H9 (cell line): ENCODE measurements around the gene TACC2. TPM values are rescaled to one million over a fixed set of nuclear protein-coding genes. Genes with fewer than 3 reads are reported as not detected.

Experiments
- DNase-seq: peaks from one replicate; pipeline ENCODE4 v3.0.0-alpha.2; 2017
- H2AFZ ChIP-seq: one replicate; pipeline ENCODE4 v1.6.1; 2013; ENCODE audit warnings: mild to moderate bottlenecking, low read length, control low read depth, moderate library complexity
- H2AK5ac ChIP-seq: 2 replicates; pipeline ENCODE4 v1.6.1; 2013; ENCODE audit warnings: low read length, control low read depth, mixed read lengths; ENCODE audit not compliant: insufficient read length
- H2BK120ac ChIP-seq: one replicate; pipeline ENCODE4 v1.6.1; 2013; ENCODE audit warnings: low read depth, mild to moderate bottlenecking, low read length, control low read depth, inconsistent platforms; ENCODE audit not compliant: poor library complexity, severe bottlenecking
- H2BK12ac ChIP-seq: 2 replicates; pipeline ENCODE4 v1.6.1; 2013; ENCODE audit warnings: low read length, control low read depth, mixed read lengths, low read depth; ENCODE audit not compliant: insufficient read length
- H2BK15ac ChIP-seq: 2 replicates; pipeline ENCODE4 v1.6.1; 2013; ENCODE audit warnings: low read depth, low read length, control low read depth
- H2BK20ac ChIP-seq: one replicate; pipeline ENCODE4 v1.6.1; 2013; ENCODE audit warnings: low read depth, mild to moderate bottlenecking, low read length, control low read depth, inconsistent platforms; ENCODE audit not compliant: poor library complexity, severe bottlenecking
- H2BK5ac ChIP-seq: 2 replicates; pipeline ENCODE4 v1.6.1; 2013; ENCODE audit warnings: low read length, control low read depth, mixed read lengths; ENCODE audit not compliant: insufficient read length
- H3K14ac ChIP-seq: 2 replicates; pipeline ENCODE4 v1.6.1; 2013; ENCODE audit warnings: low read length, control low read depth; ENCODE audit not compliant: insufficient read depth
- H3K18ac ChIP-seq: 2 replicates; pipeline ENCODE4 v1.6.1; 2013; ENCODE audit warnings: low read depth, mild to moderate bottlenecking, mixed read lengths, low read length, control low read depth; ENCODE audit not compliant: insufficient read length
- H3K23ac ChIP-seq: 2 replicates; pipeline ENCODE4 v1.6.1; 2013; ENCODE audit warnings: low read length, control low read depth, mixed read lengths, low read depth; ENCODE audit not compliant: insufficient read length
- H3K23me2 ChIP-seq: 2 replicates; pipeline ENCODE4 v1.6.1; 2013; ENCODE audit warnings: low read depth, mild to moderate bottlenecking, mixed read lengths, low read length, control low read depth; ENCODE audit not compliant: insufficient read length, poor library complexity, severe bottlenecking
- H3K27ac ChIP-seq: 2 replicates; pipeline ENCODE4 v1.5.1; 2013; ENCODE audit warnings: low read length, control low read depth, mixed read lengths, low read depth; ENCODE audit not compliant: insufficient read length
- H3K27me3 ChIP-seq: 2 replicates; pipeline ENCODE4 v1.6.1; 2013; ENCODE audit warnings: low read length, control low read depth, inconsistent platforms; ENCODE audit not compliant: insufficient read depth
- H3K4ac ChIP-seq: 2 replicates; pipeline ENCODE4 v1.6.1; 2013; ENCODE audit warnings: low read depth, mild to moderate bottlenecking, control low read depth, inconsistent platforms, low read length, moderate library complexity
- H3K4me1 ChIP-seq: 2 replicates; pipeline ENCODE4 v1.6.1; 2013; ENCODE audit warnings: low read length, control low read depth, inconsistent platforms; ENCODE audit not compliant: insufficient read depth
- H3K4me2 ChIP-seq: 2 replicates; pipeline ENCODE4 v1.6.1; 2013; ENCODE audit warnings: low read length, control low read depth, mixed read lengths; ENCODE audit not compliant: insufficient read length, insufficient read depth
- H3K56ac ChIP-seq: 2 replicates; pipeline ENCODE4 v1.6.1; 2013; ENCODE audit warnings: low read depth, mild to moderate bottlenecking, mixed read lengths, low read length, control low read depth; ENCODE audit not compliant: insufficient read length
- H3K79me1 ChIP-seq: 2 replicates; pipeline ENCODE4 v1.6.1; 2013; ENCODE audit warnings: low read depth, mild to moderate bottlenecking, moderate library complexity, low read length, control low read depth, inconsistent platforms; ENCODE audit not compliant: insufficient read depth, poor library complexity, severe bottlenecking
- H3K79me2 ChIP-seq: 2 replicates; pipeline ENCODE4 v1.6.1; 2013; ENCODE audit warnings: low read length, control low read depth, inconsistent platforms; ENCODE audit not compliant: insufficient read depth
- H3K9ac ChIP-seq: 2 replicates; pipeline ENCODE4 v1.6.1; 2013; ENCODE audit warnings: low read length, control low read depth, mixed read lengths; ENCODE audit not compliant: insufficient read length; ENCODE audit errors: extremely low read depth
- H3K9me3 ChIP-seq: one replicate; pipeline ENCODE4 v1.6.1; 2013; ENCODE audit warnings: low read depth, low read length, inconsistent platforms; ENCODE audit not compliant: control insufficient read depth
- H3T11ph ChIP-seq: one replicate; pipeline ENCODE4 v1.6.1; 2013; ENCODE audit warnings: mild to moderate bottlenecking, low read length, control low read depth, inconsistent platforms
- H4K20me1 ChIP-seq: one replicate; pipeline ENCODE4 v1.6.1; 2013; ENCODE audit not compliant: control insufficient read depth, insufficient read length, insufficient read depth
- H4K5ac ChIP-seq: 2 replicates; pipeline ENCODE4 v1.6.1; 2013; ENCODE audit warnings: low read depth, mild to moderate bottlenecking, mixed read lengths, low read length, control low read depth; ENCODE audit not compliant: insufficient read length
- H4K8ac ChIP-seq: replicated peaks from 2 replicates; pipeline ENCODE4 v1.6.1; 2013; ENCODE audit warnings: low read length, control low read depth, mixed read lengths, low read depth; ENCODE audit not compliant: insufficient read length
- H4K91ac ChIP-seq: 2 replicates; pipeline ENCODE4 v1.6.1; 2013; ENCODE audit warnings: low read depth, mild to moderate bottlenecking, moderate library complexity, mixed read lengths, low read length, control low read depth; ENCODE audit not compliant: insufficient read length
- H3K27ac Mint-ChIP-seq, 3 experiments: 2 replicates in 2 of 3; 3 replicates in 1 of 3; pipeline ENCODE4 v1.8.0; 2020 to 2021; ENCODE audit warnings: mixed read lengths in 3 of 3, mild to moderate bottlenecking in 1 of 3, moderate library complexity in 1 of 3
- H3K27me3 Mint-ChIP-seq: 2 replicates; pipeline ENCODE4 v1.8.0; 2021; ENCODE audit warnings: low read depth, mild to moderate bottlenecking, moderate library complexity, mixed read lengths
- H3K36me3 Mint-ChIP-seq, 3 experiments: 2 replicates in 2 of 3; 3 replicates in 1 of 3; pipeline ENCODE4 v1.8.0; 2020 to 2021; ENCODE audit warnings: low read depth in 3 of 3, mixed read lengths in 3 of 3; ENCODE audit not compliant: insufficient read depth in 1 of 3
- H3K4me1 Mint-ChIP-seq, 2 experiments: 2 replicates each; pipeline ENCODE4 v1.8.0; 2020; ENCODE audit warnings: mixed read lengths in 2 of 2
- H3K4me3 Mint-ChIP-seq, 2 experiments: 2 replicates in 1 of 2; 3 replicates in 1 of 2; pipeline ENCODE4 v1.8.0; 2020 to 2021; ENCODE audit warnings: mild to moderate bottlenecking in 2 of 2, mixed read lengths in 2 of 2, moderate library complexity in 1 of 2
- H3K9me3 Mint-ChIP-seq, 2 experiments: 2 replicates in 1 of 2; 3 replicates in 1 of 2; pipeline ENCODE4 v1.8.0; 2020; ENCODE audit warnings: mild to moderate bottlenecking in 2 of 2, mixed read lengths in 2 of 2, moderate library complexity in 1 of 2
- WGBS: extraction: QIAGEN DNeasy Blood & Tissue Kit; methylation state at CpG from one replicate; pipeline ENCODE4 v1.1.7; 2013; ENCODE audit warnings: missing lambda C conversion rate, low lambda C conversion rate, mixed read lengths; ENCODE audit not compliant: insufficient read length; ENCODE audit errors: extremely low coverage; 5-methylcytosine and 5-hydroxymethylcytosine counted together
- total RNA-seq: library from RNA; stranded (reverse); gene quantifications from 2 replicates; pipeline ENCODE4 v1.2.1, GENCODE V29; 2021
- TF ChIP-seq, protein P1 (sequence below): fragments of 200-600 bp; sonication (generic); conservative IDR thresholded peaks from 3 replicates; pipeline ENCODE4 v1.8.0; 2021; ENCODE audit warnings: antibody characterized with exemption, mild to moderate bottlenecking

Gene TACC2
- total RNA-seq, 1 experiment from 2014 or later = 58.1 TPM

DNA sequence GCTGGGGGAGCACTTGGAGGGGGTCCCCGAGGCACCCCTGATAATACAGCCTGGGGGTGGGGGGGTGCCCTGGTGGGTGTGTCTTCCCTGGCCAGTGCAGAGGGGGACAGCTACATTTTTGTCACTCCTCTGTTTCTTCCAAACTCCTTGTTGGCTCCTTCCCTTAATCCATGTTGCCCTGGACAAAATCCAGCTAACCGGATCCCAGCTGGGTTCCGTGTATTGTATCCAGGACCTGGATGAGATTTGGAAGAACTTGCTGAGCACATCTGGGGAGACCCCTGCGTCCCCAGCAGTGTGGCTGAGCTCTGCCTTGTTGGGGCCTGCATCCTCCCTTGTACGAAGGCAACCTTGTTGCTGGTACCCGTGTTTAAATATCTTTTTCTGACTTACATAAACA lies 195.3 kb downstream of the TACC2 start:
- Histone ChIP-seq H3T11ph (no peak overlapping the region), H3K23me2 (no peaks in the 10 kb centered on the region), H2BK120ac (no peak overlapping the region), H3K4me2 (no peak overlapping the region), H3K14ac (no peak overlapping the region), H4K8ac (no peak overlapping the region), H3K9me3 (no peaks in the 10 kb centered on the region), H3K9ac (no peak overlapping the region), H2BK12ac (no peak overlapping the region), H3K4ac (no peak overlapping the region), H2BK15ac (no peak overlapping the region), H3K4me1 (peaks cover 31% of the 10 kb centered on the region), H2BK5ac (no peak overlapping the region), H3K27me3 (no peaks in the 10 kb centered on the region), H3K56ac (no peak overlapping the region), H3K79me2 (peaks cover 21% of the 10 kb centered on the region; the same call in 1 of the 2 replicates), H4K20me1 (no peaks in the 10 kb centered on the region), H3K18ac (no peak overlapping the region), H3K79me1 (peaks cover 2% of the 10 kb centered on the region), H2AFZ (no peak overlapping the region), H3K23ac (no peak overlapping the region), H4K91ac (no peak overlapping the region), H3K27ac (no peak overlapping the region), H2BK20ac (no peak overlapping the region), H2AK5ac (no peak overlapping the region), H4K5ac (no peak overlapping the region)
- Mint-ChIP-seq H3K4me1 (peaks cover 69 to 87% of the 10 kb centered on the region in 2 experiments), H3K36me3 (peaks cover 2 to 6% (median 3%) of the 10 kb centered on the region in 3 experiments; a peak in 3 of 7 replicates), H3K9me3 (no peaks in the 10 kb centered on the region), H3K27ac (no peak overlapping the region), H3K4me3 (no peak overlapping the region), H3K27me3 (no peaks in the 10 kb centered on the region)
- DNase-seq = no peak
- TF ChIP-seq, protein P1, sequence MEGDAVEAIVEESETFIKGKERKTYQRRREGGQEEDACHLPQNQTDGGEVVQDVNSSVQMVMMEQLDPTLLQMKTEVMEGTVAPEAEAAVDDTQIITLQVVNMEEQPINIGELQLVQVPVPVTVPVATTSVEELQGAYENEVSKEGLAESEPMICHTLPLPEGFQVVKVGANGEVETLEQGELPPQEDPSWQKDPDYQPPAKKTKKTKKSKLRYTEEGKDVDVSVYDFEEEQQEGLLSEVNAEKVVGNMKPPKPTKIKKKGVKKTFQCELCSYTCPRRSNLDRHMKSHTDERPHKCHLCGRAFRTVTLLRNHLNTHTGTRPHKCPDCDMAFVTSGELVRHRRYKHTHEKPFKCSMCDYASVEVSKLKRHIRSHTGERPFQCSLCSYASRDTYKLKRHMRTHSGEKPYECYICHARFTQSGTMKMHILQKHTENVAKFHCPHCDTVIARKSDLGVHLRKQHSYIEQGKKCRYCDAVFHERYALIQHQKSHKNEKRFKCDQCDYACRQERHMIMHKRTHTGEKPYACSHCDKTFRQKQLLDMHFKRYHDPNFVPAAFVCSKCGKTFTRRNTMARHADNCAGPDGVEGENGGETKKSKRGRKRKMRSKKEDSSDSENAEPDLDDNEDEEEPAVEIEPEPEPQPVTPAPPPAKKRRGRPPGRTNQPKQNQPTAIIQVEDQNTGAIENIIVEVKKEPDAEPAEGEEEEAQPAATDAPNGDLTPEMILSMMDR = no peak
- no CpG with 5 or more reads among the region's 6 CpGs for WGBS
